Myocyte (in vitro differentiated cells): ENCODE data around the gene RSAD1. TPM values are rescaled to one million over a fixed set of nuclear protein-coding genes. Genes with fewer than 3 reads are reported as not detected.
"Not testable (repeated sequence)": the region's sequence is repeated elsewhere in the genome, so short reads cannot be mapped to it uniquely, and the experiment has no call there.

Source experiments
- DNase-seq: peaks from one replicate; pipeline ENCODE4 v3.0.0-alpha.2; 2012; ENCODE audit warnings: low read depth
- total RNA-seq: library from RNA; depleted of rRNA; stranded (reverse); fragments of >200 nt; gene quantifications from 2 replicates; pipeline ENCODE4 v1.2.3, GENCODE V29; 2014

Gene RSAD1
- total RNA-seq, 1 donor from 2014 or later: 34.2 TPM

DNA sequence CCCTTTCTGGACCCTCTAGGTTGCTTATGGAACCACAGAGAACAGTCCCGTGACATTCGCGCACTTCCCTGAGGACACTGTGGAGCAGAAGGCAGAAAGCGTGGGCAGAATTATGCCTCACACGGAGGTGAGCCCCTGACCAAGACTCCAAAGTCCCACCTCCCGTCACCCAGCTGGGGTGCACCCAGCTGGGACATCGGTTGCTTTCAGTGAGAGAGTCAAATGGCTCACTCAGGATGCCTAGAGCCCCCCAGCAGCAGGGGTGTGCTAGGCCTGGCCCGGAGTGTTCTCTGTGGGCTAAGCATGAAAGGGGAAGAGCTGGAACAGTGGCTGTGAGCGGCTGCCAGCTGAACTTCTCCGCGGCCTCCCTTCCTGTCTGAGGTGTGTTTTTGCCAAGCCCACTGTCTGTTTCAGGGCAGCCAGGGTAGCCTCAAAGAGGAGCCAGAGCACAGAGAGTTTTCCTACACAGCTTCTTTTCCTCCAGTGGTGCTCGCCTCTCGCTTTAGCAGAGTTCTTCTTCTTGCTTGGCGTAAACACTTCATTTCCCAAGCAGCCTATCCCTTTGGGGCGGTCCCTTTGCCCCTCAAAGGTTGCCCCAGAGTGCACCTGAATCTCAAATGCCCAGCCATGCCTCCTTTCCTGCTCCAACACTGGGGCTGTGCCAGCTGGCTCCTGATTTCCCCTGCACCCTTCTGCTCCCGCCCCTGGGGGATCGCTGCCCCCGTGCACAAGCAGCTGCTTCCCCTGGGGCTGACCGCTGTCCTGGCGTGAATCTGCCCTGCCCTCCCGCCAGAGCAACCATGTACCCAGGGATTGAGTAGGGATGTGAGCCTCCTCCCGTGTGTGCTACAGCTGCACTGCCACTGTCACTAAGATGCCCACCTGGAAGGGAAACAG lies 7.4 kb upstream of the RSAD1 start:
- DNase-seq: no peak

DNA sequence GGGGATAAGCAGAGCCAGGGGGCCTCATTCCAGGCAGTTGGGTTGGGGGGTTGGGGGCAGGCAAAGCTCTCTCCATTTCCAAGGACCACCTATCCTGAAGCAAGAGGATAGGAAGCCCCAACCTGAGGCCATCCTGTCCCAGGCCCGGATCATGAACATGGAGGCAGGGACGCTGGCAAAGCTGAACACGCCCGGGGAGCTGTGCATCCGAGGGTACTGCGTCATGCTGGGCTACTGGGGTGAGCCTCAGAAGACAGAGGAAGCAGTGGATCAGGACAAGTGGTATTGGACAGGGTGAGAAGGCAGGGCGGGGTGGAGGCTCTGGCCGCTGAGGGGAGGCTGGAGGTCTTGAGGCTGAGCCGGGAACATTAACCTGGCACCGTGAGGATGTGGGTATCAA lies 6.4 kb upstream of the RSAD1 start:
- DNase-seq: no peak

DNA sequence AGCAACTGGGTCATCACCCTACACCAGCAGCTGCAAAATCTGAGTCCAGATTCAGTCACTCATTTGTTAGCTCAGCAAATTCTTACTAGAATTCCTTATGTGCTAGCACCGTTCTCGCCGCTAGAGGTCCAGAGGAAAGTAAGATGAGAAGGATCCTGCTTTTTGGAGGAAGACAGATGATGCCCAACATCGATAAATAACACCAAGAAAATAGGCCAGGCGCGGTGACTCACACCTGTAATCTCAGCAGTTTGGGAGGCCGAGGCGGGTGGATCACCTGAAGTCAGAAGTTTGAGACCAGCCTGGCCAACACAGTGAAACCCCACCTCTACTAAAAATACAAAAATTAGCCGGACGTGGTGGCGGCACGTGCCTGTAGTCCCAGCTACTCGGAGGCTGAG lies 5.9 kb upstream of the RSAD1 start:
- peak; percentile 75 for DNase-seq

DNA sequence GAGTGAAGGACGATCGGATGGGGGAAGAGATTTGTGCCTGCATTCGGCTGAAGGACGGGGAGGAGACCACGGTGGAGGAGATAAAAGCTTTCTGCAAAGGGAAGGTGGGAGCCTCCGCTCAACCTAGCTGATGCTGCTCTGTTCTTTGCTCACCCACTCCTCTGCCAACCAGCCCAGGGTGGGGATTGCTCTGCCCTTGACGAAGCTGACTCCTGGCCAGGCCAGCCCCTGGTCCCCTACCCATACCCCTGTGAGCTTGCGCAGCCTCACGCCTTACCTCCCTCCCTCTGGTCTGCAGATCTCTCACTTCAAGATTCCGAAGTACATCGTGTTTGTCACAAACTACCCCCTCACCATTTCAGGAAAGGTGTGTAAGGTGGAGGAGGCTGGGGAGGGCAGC lies 4.8 kb upstream of the RSAD1 start:
- no peak for DNase-seq

DNA sequence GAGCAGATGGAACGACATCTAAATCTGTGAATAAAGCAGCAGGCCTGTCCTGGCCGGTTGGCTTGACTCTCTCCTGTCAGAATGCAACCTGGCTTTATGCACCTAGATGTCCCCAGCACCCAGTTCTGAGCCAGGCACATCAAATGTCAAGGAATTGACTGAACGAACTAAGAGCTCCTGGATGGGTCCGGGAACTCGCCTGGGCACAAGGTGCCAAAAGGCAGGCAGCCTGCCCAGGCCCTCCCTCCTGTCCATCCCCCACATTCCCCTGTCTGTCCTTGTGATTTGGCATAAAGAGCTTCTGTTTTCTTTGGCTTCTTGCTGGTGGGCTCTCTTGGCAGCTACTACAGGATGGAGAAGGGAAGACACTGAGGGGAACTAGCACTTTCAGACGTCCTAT lies 4.1 kb upstream of the RSAD1 start:
- no peak for DNase-seq

DNA sequence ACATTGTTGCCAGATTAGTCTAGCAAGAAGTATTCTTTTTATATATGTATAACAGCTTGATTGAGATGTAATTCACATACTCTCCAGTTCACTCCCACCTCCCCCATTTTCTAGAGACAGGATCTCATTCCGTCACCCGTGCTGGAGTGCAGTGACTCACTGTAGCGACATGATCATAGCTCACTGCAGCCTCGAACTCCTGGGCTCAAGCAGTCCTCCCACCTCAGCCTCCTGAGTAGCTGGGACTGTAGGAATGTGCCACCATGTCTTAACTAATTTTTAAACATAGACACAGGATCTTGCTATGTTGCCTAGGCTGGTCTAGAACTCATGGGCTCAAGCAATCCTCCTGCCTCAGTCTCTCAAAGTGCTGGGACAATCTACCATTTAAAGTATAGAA lies 3.3 kb upstream of the RSAD1 start:
- no peak for DNase-seq

DNA sequence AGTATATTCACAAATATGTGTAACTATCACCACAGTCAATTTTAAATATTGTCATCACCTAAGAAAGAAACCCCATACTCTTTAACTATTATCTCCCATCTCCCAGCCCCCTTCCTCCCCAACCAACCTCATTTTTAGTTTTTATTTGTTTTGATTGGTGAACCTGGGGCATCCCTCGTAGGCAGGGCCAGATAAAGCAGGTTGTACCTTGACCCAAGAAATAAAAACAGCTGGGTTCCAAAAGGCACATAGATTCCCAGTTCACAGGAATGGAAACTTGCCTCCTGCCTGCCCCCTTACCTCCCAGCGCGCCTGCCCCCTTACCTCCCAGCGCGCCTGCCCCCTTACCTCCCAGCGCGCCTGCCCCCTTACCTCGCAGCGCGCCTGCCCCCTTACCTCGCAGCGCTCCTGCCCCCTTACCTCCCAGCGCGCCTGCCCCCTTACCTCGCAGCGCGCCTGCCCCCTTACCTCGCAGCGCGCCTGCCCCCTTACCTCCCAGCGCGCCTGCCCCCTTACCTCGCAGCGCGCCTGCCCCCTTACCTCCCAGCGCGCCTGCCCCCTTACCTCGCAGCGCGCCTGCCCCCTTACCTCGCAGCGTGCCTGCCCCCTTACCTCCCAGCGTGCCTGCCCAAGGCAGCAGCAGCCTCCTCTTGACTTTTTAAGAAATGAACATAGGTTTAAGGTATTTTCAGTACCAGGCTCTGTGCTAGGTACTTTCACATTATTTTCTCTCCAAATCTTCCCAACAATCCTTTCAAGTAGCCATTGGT lies 2.7 kb upstream of the RSAD1 start:
- DNase-seq: not testable (repeated sequence)

DNA sequence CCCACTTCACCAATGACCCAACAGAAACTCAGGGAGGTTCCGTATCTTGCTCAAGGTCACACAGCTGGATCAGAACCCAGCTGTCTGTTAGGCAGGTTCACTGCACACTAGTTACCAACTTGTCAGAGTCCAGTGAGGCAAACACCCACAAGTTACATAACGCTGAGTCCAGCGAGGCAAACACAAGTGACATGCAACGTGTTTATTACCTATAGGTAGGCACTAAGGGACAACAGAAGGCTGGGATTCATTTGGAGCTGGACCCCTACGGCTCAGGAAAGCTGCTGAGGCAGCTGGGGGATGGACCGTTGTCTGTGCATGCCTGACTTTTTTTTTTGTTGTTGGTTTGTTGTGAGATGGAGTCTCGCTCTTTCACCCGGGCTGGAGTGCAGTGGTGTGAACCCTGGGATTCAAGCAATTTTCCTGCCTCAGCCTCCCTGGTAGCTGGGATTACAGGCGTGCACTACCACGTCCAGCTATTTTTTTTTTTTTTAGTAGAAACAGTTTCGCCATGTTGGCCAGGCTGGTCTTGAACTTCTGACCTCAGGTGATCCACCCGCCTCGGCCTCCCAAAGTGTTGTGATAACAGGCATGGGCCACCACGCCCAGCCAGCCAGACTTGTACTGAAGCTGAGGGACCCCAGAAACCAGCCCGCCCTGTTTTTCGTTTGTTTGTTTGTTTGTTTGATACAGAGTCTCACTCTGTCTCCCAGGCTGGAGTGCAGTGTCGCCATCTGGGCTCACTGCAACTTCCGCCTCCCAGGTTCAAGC lies 1.9 kb upstream of the RSAD1 start:
- no peak for DNase-seq

DNA sequence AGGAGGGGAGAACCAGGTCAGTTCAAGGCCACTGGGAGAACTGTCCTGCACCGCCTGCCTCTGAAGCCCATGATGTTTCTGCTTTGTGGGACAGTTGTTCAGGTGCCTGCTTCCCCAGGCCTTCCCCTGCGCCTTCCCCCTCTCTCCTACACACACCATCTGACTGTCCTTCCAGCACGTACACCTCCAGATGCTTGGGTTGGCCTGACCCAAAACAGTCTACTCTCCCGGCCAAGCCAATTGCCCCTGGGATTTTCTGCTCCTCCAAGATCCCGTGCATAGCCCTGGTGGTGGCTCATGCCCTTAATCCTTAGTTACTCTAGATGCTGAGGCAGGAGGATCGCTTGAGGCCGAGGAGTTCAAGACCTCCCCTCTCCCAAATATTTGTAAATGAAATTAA lies 684 bp upstream of the RSAD1 start:
- DNase-seq: no peak

DNA sequence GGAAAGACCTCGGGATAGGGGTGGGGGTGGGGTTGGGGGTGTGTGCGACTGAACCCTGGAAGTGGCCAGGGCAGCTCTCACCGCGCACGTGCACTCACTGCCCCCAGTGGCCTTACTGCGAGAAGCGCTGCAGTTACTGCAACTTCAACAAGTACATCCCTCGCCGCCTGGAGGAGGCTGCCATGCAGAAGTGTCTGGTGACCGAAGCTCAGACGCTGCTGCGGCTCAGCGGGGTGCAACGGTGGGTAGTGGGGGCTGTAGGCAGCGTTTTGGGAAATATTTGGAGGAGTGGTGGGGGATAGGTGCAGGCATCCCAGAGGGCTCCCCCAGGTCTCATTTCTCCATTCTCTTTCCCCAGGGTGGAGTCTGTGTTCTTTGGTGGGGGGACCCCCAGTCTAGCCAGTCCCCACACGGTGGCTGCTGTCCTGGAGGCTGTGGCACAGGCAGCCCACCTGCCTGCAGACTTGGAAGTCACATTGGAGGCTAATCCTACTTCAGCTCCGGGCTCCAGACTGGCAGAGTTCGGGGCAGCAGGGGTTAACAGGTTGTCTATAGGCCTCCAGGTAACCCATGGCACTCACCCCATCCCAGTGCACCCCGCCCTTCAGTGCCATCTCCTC lies 972 bp downstream of the RSAD1 start:
- DNase-seq: peak; percentile 85

DNA sequence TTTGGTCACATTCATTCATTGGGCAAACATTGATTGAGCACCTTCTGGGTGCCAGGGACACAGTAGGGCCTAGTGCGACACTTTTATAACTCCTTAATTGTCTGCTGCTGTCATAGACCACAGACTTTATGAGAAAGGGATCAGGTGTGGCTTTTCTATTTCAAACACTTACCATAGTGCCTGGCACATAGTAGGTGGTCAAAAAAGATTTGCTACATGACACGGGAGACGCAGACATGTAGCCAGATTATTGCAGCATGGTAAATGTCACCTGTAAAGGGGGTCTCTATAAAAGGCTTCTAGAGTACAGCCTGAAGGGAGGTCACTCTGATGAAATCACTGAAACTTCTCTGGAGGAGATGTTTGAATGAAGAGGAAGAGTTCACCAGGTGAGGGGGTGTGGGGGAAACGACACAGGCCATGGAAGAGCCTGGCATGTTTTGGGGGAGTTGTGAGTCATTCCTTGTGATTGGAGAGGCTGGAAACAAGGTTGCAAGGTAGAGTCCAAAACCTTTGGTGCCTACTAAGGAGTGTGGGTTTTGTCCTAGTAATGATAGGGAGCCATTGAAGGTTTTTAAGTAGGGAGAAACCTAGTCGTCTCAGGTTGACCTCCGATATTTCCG lies 1.6 kb downstream of the RSAD1 start:
- DNase-seq: no peak

DNA sequence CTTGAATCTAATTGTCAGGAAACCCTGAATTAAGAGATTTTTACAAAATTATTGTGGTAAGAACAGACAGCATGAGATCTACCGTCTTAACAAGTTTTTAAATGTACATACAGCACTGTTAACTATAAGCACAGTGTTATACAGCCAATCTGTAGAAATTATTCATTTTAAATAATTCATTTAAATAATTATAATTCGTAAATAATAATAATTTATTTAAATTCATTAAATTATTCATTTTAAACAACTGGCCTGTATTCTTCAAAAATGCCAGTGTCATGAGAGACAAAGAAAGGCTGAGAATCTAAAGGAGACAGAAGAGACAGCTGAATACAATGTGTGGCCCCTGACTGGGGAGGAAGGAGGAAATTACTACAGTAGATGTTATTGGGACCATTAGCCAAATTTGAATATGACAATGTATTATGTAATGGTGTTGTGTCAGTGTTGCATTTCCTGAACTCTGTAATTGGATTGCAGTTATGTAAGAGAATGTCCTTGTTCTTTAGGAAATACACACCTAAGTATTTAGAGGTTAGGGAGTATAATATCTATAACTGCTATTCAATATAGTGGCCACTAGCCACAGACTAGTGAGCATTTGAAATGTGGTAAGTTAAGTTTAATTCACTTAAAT lies 2.3 kb downstream of the RSAD1 start:
- no peak for DNase-seq

DNA sequence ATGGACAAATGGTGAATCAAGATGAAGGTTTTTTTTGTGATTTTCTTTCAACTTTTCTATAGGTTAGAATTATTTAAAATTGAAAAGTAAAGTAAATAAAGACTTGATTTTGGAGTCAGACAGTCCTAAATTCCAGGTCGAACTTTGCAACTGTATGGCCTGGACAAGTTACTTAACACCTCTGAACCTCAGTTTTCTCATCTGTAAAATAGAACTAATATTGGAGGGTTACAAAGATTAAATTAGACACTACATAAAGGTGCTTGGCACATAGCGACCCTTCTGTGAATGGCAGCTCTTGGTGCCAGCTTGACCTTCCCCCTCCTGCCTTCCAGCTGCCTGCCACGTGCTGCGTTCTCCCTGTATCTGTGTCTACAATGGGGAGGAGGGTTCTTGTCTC lies 3.0 kb downstream of the RSAD1 start:
- no peak for DNase-seq

DNA sequence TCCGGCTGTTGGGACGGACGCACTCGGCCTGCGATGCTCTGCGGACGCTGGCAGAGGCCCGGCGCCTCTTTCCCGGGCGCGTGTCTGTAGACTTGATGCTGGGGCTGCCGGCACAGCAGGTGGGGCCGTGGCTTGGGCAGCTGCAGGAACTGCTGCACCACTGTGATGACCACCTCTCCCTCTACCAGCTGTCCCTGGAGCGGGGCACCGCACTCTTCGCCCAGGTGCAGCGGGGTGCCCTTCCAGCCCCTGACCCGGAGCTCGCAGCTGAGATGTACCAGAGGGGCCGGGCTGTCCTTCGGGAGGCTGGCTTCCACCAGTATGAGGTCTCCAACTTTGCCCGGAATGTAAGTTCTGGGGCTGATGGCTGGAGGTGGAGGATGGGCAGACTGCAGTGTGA lies 3.5 kb downstream of the RSAD1 start:
- DNase-seq: peak; percentile 68

DNA sequence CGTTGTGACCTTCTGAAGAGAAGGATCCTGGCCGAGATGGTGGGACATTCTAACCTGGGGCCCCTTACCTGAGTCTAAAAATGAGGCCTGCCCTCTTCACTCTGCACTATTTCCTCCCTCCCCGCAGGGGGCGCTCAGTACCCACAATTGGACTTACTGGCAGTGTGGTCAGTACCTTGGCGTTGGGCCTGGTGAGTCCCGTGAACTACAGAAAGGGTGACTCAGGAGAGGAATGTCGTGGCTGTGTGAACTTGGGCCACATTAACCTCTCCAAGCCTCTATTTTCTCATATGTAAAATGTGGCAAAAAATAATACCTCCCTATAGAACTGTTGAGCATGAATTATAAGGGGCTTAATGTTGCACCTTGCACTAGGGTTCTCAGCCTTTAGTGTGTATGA lies 3.9 kb downstream of the RSAD1 start:
- peak; percentile 98 for DNase-seq

DNA sequence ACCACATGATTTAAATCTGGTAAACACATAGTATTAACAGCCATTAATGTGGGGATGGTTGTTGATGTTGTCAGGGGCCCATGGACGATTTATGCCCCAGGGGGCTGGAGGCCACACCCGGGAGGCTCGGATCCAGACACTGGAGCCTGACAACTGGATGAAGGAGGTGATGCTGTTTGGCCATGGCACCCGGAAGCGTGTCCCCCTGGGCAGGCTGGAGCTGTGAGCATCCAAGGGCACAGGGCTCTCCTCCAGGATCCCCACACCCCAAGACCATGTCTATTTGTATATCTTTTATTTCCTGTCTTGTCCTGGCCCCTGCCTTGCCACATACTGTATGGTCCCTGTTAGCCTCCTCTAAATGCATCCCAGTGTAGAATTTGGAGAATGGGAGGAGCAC lies 4.6 kb downstream of the RSAD1 start:
- DNase-seq: no peak

DNA sequence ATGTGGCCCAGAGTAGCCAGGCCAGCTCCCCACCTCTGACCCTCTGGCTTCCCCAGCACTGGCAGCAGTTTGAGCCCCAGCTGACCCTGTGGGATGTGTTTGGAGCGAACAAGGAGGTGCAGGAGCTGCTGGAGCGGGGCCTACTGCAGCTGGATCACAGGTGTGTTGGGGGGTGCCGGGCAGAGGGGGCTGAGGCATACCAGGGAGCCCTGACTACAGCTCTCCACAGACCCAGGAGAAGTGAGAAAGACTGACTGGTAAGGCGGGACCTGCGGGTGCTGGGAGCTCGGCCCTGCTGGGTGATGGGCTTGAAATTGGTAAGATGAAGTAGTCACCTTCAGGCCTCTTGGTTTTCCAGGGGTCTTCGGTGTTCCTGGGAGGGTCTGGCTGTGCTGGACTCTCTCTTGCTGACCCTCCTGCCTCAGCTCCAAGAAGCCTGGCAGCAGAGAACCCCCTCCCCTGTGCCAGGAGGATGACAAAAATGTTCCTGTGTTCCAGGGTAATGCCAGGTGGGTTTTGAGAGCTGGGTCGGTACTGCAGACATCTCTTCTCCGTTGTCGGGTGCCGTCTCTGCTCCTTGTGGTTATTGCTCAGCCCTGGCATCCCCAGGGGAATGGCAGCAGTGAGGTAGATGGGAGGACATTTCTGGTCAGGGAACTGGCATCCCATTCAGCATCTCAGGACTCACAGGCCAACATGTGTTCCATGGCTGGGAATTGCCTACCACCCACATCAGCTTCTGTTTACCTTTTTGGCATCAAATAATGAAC lies 5.9 kb downstream of the RSAD1 start:
- DNase-seq: no peak

DNA sequence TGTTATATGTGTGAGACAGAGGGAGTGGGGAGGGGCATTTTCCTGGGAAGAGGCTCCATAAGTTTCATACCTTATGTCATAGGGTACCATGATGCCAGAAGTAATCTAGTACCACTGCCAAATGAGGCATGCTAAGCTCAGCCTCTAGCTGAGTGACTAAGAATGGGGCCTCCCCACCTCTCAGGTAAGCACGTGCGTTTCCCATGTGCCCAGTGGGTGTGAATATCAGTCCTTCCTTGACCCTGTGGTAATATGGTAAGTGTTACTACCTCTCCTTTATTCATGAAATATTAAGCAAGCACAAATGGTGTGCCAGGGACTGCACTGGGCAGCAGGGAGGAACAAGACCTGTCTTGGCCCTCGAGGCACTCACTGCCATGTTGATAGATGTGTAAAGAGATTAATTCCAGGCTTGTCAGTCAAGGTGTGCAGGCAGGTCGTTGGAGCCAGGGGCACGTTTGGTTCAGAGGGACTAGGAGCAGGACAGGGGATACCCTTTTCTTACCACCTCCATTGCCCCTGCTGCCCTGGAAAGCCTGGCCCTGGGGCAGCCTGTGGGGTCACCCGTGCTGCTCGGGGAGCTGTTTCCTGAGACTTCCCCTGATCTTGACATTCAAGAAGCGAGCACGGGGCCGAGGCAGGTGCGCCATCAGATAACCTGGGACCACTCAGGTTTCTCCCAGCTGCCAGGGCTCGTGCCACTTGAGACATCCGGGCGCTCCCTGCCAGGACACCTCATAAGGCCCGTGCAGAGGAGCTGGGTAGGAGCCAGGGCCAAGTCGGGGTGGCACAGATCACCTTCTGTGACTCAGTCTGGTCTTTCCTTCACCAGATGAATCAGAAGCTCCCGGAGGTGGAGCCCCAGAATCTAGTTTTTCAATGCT lies 8.8 kb downstream of the RSAD1 start:
- no peak for DNase-seq

DNA sequence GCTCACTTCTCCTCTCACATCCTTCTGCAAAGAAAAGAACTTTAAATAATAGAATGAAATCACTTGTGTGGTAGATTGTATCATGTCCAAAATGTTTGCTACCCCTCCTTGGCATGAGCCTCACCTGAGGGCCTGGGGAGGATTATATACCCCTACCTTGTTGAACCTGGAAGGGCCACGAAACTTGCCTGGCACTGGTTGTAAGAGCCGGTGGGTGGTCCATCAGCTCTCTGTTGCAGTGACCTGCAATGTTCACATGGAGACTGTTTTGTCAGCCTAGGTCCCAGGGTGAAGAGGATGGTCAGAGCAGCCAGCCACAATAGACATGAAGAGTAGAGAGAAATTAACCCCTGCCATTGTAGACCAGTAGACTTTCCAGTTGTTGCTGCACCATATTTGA lies 10.2 kb downstream of the RSAD1 start:
- DNase-seq: no peak
